WI38 (cell line): Measurements from ENCODE around the gene ARL17B.
"Not testable (repeated sequence)": the region's sequence is repeated elsewhere in the genome, so short reads cannot be mapped to it uniquely, and the experiment has no call there.

Source experiments
- H3K4me3 ChIP-seq: 2 replicates; pipeline ENCODE4 v1.5.1; 2011; ENCODE audit warnings: low read depth, mild to moderate bottlenecking, control low read depth, low read length

ARL17B gene

DNA sequence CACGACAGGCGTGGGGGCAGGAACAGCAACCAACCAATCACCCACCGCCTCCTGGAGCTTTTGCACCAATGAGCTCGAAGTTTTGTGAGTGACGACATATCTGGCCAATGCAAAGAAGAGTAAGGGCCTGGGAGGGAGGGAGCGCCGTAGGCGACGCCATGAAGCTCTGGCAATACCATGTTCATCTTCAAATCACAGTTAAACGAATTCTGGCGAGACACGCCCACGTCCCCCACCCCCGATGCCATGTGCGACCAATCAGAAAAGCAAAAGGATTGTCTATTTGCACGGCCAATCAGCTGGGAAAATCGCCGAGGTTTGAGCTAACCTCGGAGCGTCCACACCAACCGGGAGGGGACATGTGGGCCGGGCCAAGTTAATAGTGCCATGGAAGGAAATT, at the start of gene ARL17B:
Gene ARL17B, minus strand, starts transcription at position 12 of the 400 bp plus-strand sequence. CDS start 3,369 bp downstream, outside the sequence.
- H3K4me3 ChIP-seq, result not testable (repeated sequence)

DNA sequence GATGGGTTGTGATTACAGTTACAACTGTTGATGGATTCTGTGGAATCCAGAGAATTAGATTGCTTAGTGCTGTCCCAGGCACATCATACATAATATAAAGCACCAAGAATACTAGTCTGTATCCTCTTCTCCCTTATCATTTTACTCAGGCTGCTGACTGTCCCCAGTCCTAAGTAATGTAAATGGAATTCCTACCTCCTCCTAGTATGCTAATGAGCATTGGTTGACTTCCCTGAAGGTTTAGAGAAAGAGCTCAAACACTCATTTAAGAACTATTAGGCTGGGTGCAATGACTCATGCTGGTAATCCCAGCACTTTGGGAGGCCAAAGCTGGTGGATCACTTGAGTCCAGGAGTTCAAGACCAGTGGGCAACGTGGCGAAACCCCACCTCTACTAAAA, 48.3 kb upstream of the ARL17B start:
- not testable (repeated sequence) for H3K4me3 ChIP-seq

GRCh38 chr17:46407155-46407554, 45.6 kb upstream of the ARL17B start:
- H3K4me3 ChIP-seq, result not testable (repeated sequence)

- not testable (repeated sequence) for H3K4me3 ChIP-seq
These were observed 39.6 kb upstream of the ARL17B start for GRCh38 chr17:46401033-46401787.

GRCh38 chr17:46400543-46400942, 39.0 kb upstream of the ARL17B start:
- H3K4me3 ChIP-seq, result not testable (repeated sequence)

DNA sequence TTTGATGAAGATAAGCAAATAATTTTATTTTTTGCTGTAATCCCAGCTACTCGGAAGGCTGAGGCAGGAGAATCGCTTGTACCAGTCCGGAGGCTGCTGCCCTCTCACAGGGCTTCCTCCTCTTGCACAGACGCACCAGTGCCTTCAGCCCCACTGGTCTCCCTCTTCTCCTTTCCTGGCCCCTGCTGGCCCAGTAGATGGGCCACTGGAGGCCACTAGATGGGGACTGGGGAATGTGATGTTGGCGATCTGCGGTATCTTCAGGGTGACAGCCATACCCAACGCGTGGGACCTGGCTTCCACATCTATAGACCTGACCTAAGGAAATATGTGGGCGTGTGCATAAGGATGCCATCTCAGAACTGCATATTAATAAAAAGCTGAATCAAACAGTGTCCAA, 38.4 kb upstream of the ARL17B start:
- not testable (repeated sequence) for H3K4me3 ChIP-seq

DNA sequence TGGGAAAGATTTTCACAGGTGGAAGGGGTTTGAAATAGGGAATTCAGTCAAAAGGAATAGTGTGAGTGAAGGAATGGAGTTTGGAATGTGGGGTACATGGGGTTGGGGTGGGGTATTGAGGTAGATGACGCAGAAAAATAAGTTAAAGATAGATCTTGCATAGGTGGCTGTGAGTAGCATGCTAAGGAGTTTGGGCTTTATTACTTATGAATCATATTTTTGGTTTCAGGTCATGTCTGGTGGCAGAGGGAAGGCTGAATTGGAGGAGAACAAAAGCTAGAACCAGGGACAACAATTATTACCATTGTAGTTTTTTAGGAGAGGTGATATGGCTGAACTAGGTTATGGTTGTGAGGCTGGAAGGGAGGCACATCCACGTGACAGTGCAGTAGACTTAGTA, 34.7 kb upstream of the ARL17B start:
- H3K4me3 ChIP-seq, result not testable (repeated sequence)

DNA sequence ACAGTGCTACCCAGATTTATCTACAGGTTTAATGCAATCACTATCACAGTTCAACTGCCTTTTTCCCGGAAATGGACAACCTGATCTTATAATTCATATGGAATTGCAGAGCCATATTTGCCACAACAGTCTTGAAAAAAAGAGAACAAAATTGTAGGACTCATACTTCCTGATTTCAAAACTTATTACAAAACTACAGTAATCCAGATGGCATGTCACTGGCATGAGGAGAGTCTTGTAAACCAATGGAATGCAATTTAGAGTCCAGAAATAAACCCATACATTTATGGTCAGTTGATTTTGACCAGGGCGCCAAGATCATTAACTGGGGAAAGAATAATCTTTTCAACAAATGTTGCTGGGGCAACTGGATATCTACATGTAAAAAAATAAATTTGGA, 32.1 kb upstream of the ARL17B start:
- not testable (repeated sequence) for H3K4me3 ChIP-seq

GRCh38 chr17:46385491-46385890, 23.9 kb upstream of the ARL17B start:
- H3K4me3 ChIP-seq, result not testable (repeated sequence)

GRCh38 chr17:46383118-46383517, 21.6 kb upstream of the ARL17B start:
- H3K4me3 ChIP-seq, result not testable (repeated sequence)

DNA sequence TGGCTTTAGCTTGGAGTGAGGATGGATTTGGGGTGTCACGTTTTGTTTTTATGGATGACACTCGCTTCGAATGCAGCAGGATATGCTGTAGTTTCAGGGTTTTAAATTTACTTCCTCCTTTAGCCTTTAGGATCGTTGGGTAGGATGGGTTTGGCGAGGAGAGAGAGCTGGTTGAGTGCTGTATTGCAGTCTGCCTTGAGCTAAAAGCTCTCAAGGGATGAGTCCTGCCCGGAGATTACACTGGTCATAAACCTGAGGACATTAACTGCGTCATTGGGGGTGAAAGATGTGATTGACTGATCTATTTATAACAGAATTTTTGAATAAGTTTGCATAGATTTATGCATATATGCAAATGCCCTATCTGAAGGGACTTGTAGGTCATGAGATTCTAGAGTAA, 11.9 kb upstream of the ARL17B start:
- H3K4me3 ChIP-seq, result not testable (repeated sequence)

GRCh38 chr17:46372236-46373229, 11.0 kb upstream of the ARL17B start:
- H3K4me3 ChIP-seq, result not testable (repeated sequence)

DNA sequence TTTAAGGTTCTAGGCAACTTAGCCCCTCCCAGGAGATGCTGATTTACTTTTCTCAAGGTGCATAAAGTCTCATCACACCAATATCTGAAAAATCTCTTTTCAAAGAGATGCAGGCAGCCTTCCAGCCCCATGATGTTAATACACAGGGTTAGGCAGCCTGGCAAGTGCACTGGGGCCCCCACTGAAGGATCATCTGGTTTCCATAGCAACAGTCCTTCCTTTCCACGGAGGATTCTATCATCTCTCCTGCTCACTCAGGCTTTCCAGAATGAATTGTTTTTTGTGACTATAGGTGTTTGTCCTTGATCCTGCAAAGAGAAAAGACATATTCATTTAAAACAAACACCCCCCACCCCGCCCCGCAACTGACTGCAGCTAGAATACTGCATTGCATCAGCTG, 6.0 kb upstream of the ARL17B start:
- H3K4me3 ChIP-seq, result not testable (repeated sequence)

- not testable (repeated sequence) for H3K4me3 ChIP-seq
These were observed 326 bp downstream of the ARL17B start for GRCh38 chr17:46361145-46361735.

- H3K4me3 ChIP-seq, result not testable (repeated sequence)
These were observed 7.7 kb downstream of the ARL17B start for GRCh38 chr17:46353856-46354255.

GRCh38 chr17:46349060-46349459, 12.5 kb downstream of the ARL17B start:
- H3K4me3 ChIP-seq, result not testable (repeated sequence)

GRCh38 chr17:46348345-46348744, 13.2 kb downstream of the ARL17B start:
- not testable (repeated sequence) for H3K4me3 ChIP-seq

DNA sequence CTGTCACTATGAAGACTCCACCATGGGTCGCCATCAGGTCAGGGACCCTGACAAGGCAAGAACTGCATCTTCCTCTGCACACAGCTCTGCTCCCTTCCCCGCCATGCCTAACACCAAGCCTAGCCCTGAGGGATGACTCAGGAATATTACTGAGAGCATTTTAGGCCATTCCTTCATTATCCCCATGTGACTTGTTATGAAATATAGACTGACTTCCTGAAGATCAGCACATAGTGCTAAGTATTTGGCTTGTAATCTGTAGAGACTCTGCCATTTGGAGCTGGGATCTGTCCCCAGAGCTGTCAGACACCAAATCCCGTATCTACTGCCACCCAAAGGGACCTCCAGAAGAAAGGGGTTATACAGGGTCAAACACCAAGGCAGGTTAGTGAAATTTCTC, 19.4 kb downstream of the ARL17B start:
- not testable (repeated sequence) for H3K4me3 ChIP-seq

DNA sequence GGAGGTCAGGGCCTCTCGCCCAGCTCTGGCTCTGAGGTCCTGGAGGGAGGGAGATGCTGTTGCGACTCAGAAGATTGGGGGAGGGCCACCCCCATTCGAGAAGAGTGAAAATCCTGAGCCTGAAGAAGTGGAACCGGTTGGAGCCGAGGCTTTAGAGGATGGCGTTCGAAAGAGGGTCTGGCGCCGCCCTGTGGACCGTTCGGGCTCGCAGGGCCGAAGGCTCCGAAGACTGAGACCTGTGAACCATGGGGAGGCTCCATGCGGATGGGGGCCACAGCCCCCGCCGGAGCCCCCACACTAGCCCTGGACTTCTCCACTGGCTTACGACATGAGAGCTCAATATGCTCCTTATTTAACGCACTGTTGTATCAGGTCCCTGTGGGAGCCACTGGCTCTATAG, 20.3 kb downstream of the ARL17B start:
- not testable (repeated sequence) for H3K4me3 ChIP-seq

GRCh38 chr17:46294831-46295230, 66.7 kb downstream of the ARL17B start, which contains the start of gene LRRC37A:
Gene LRRC37A, plus strand, starts transcription at chr17:46295131. Its CDS starts 3 bp downstream, at chr17:46295134.
- not testable (repeated sequence) for H3K4me3 ChIP-seq

DNA sequence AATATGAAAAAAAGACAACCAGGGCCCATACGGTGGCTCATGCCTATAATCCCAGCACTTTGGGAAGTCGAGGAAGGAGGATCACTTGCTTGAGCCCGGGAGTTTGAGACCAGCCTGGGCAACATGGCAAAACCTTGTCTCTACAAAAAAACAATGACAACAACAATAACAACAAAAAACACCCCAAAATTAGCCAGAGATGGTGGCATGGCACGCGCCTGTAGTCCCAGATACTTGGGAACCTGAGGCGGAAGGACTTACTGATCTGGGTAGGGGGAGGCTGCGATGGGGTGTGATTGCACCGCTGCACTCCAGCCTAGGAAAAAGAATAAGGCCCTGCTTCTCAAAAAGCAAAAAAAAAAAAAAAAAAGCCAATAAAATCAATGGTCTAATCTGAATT, 69.9 kb downstream of the ARL17B start:
- H3K4me3 ChIP-seq, result not testable (repeated sequence)
